ENCODE data around the gene GPRC5D.

The GPRC5D gene

DNA sequence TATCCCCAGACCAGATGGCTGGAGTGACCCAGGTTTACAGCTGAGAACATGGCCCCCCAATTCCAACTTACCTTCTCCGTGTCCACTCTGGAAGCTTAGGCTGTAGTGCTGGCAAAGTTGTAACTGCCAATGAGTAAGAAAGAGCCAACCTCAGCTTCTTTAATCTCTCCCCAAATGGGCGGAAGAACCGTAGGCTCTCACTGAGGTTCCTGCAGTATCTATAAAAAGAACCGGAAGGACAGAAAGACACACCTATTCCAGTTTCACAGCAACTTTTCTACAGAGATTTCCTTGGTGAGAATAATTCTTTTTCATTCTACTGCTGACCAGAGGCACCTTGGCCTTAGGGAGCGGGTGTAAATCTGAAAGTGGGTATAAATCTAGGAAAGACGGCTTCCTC, at the start of gene GPRC5D:
Gene GPRC5D (minus strand): TSS at position 135 of the 400 bp plus-strand sequence. CDS start 1,786 bp downstream, outside the sequence.
- no peak for DNase-seq (ENCODE audit: low read depth in 2 of 2)

DNA sequence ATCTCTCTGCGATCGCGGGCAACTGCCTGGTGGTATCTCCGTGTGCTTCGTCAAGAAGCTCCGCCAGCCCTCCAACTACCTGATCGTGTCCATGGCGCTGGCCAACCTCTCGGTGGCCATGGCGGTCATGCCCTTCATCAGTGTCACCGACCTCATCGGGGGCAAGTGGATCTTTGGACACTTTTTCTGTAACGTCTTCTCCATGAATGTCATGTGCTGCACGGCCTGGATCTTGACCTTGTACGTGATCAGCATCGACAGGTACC, 49.7 kb upstream of the GPRC5D start:
- no peak for DNase-seq (ENCODE audit: low read depth in 2 of 2)

DNA sequence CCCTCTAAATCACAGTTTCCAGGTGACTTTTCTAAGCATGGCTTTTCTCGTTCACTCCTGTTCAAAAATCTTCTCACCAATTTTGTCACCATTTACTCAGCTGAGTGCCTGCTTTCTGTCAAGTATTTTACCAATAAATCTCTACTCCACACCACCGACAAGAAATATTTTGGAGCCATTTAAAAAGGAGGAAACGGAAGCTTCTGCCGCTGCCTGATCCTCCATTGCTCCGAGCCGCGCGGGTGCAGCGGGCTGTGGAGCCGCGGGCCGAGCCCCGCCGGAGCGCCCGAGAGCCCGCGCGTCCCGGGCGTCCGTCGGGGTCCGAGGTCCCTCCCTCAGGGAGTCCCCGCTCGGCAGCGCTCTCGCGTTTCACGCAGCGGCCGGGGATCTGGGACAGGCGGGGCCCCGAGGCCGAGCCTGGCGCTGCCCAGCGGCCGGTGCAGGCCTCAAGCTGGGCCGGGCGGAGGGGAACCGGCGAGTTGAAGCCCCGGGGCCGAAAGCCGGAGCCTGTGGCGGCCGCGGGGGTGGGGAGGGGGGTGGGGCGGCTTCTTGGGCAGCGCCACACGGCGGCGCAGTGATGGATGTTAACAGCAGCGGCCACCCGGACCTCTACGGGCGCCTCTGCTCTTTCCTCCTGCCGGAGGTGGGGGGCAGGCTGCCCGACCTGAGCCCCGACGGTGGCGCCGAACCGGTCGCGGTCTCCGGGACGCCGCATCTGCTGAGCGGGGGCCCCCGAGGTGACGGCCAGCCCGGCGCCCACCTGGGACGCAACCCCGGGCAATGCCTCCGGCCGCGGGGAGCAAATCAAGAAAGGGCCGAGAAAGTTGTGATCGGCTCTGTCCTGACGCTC, 49.2 kb upstream of the GPRC5D start:
- peak in 1 of 2 donors; percentile 9 for DNase-seq (ENCODE audit: low read depth in 2 of 2)

DNA sequence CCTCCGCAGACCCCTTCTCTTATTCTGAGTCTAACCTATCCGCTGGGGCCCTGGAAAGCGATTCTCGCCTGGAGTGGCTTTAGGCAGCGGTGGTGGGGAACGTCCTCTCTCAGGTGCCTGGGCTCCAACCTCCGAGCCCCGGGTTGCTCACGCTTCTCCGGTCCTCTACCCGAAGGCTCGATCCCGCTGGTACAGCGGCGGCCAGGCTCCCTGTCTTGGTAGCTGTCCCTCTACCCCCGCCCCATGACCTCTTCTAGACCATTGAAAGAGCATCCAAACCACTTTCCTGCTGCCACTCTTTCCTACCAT, 48.6 kb upstream of the GPRC5D start:
- peak in 1 of 2 donors; percentile 8 for DNase-seq (ENCODE audit: low read depth in 2 of 2)

DNA sequence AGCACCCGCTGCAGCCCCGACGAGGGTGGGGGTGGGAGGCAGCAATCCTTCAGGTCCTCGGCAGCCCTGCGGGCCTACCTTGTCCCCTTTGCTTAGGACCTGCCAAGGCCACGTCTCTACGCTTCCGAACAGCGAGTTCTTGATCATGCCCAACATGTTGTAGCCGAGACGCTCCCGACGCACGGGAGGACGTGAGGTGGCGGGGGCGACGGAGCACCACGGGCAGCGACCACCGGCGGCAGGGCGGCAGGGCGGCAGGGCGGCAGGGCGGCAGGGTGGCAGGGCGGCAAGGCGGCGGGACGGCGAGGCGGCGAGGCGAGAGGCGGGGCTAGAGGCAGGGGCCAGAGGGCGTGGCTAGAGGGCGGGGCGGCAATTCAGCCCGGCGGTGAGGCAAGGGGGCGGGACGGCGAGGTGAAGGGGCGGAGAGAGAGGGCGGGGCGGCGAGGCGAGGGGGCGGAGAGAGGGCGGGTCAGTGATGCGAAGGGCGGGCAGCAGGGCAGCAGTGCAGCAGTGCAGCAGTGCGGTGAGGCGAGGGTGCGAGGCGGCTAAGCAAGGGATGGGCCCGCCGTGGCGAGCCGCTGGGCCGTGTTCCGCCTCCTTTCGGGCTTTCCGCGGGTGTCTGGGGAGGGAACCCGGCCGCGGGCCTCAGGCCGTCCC, 48.1 kb upstream of the GPRC5D start, which contains the start of gene HEBP1:
Gene HEBP1 (minus strand): TSS at position 307 of the 657 bp plus-strand sequence. CDS start 151 bp downstream, at position 156.
- peak; percentile 97 for DNase-seq (ENCODE audit: low read depth in 2 of 2)

DNA sequence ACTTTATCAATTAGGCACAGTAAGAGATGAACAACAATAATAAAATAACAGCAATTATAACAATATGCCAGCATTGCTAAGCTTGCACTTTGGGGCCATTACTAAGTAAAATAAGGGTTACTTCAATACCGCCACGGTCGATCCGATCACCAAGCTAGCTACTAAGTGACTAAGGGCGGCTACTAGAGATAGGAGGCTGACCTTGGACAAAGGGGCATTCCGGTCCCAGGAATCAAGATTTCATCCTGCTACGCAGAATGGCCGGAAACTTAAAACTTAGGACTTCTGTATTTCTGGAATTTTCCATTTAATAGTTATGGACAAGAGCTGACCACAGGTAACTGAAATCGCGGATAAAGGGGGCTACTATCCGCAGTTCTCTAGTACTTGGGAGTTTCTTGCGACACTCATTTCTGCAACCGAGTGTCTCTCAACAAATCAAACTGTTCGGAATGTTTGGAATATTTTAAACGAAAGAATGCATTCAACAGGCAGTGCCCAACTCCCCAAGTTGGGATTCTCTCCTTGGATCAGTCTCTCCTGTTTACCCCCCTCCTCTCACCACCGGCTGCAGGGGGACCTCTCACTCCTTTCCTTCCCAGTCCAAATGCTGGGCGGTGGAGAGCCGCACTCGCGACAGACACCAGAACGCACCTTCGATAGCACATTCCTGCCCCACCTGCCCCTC, 47.4 kb upstream of the GPRC5D start:
- DNase-seq (ENCODE audit: low read depth in 2 of 2), result no peak

DNA sequence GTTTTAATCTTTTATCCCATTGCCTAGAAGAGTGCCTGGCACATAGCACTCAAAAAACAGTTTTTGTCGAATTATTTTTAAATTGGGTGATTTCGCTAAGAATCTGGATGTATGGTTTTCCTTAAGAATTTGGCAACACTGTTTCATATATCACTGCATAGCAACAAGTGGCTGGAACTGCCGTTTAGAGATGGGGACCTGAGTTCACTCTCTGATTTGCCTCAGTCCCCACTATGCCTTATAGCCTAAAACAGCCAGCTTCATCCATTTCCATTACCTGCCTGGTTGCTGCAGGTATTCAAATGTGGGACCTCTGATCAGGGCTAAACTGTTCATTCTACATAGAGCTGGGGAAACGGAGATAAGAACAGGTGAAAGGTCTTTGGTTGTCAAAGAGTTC, 46.3 kb upstream of the GPRC5D start:
- DNase-seq (ENCODE audit: low read depth in 2 of 2), result no peak

DNA sequence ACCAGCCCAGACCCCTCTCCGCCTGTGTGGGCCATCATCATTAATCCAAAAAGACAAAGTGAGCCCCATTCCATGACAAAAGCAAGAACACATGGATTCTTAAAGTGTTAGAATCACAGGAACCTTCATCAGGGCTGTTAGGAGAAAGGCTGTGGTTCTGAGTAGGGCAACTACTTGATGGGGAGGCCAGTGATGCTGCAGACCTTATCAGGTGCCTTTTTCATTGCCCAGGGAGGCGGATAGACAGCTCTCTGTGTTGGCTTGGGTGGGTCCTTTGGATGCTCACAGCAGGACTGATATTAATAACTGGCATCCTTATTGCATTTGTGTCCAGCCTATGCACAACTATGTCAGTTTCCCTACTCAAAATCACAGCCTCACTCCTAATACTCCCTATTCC, 45.8 kb upstream of the GPRC5D start:
- no peak for DNase-seq (ENCODE audit: low read depth in 2 of 2)

DNA sequence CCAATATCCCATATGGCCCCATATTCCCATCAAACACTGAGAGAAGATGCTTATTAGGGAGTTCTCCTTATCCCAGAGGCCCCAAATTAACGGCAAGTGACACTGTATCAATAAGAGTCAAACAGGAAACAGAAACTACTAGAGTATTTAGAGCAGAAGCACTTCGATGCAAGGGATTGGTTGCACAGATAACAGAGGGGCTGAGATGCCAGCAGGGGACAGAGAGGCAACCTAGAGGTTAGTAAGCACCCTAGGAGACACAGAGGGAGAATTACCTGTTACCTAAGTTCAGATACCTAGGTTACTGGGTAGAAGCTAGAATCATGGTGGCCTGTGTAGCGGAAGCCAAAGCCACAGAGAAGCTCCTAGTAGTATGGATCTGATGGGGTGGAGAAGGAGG, 45.2 kb upstream of the GPRC5D start:
- DNase-seq (ENCODE audit: low read depth in 2 of 2), result no peak

DNA sequence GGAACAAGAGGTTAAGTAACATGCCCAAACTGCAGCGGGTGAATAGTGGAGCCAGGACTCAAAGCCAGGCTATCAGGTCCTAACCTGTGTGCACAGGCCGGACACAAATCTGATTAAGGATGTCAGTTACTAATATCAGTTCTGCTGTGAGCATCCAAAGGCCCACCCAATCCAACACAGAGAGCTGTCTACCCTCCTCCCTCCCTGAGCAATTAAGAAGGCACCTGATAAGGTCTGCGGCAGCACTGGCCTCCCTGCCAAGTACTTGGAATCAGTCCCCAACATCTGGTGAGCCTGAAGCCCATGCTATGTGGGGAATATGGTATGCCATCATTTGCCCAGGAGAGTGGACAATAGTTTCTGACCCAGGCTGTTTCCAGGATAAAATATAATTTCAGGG, 44.2 kb upstream of the GPRC5D start:
- no peak for DNase-seq (ENCODE audit: low read depth in 2 of 2)

DNA sequence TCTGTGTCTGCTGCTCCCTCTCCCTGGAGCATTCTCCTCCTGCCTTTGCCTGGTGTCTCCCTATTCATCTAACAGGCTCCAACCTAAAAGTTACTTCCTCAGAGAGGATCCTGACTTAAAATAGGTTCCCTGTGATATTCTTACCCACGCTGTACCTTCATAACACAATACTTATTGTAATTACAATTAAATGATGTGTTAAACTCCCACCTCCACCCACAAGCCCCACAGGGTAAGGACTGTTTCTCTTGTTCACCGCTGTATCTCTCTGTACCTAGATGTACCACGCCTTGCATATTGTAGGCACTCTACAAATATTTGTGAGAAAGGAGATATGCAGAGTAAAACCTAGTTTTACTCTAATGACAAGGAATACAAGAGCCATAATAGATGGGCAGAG, 43.1 kb upstream of the GPRC5D start:
- DNase-seq (ENCODE audit: low read depth in 2 of 2), result no peak

DNA sequence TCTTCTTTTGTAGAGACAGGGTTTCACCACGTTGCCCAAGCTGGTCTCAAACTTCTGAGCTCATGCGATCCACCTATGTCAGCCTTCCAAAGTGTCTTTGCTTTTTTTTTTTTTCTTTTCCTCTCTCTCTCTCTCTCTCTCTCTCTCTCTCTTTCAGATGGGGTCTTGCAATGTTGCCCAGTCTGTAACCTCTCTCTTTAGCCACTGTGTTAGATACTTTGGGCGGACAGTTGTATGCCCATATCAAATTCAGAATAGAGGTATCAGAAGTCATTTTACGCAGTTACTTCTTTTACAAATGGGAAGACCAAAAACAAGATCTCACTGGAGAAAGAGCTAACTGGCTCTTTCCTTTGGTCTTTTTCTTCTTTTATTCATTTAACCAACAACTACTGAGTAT, 41.4 kb upstream of the GPRC5D start:
- DNase-seq (ENCODE audit: low read depth in 2 of 2), result no peak

DNA sequence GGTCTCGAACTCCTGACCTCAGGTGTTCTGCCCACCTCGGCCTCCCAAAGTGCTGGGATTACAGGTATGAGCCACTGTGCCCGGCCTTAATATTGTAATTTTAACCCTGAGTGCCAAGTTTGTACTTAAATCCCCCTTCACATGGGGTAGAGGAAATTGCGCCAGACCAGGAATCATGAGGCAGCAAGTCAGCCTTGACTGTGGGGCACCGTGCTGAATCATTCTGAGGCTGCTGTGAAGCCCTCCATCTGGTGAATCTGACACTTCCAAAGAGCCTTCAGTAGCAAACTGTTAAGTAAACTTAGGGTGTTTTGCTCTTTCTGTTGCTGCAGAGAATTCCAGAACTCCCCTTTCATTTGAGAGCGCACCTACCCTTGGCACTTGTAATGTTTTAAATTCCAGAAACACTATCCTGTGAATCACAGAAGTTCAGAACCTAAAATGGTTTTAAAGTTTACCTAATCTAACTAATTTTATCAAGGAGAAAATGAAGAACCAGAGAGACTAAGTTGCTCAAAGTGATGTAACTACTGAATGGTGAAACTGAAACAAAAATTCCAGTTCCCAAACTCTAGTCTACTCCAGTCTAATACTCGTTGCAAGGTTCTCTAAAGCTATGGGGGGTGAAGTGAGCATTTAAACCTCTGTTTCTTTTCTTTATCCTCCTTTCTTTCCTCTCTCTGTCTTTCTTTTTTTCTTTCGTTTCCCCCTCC, 40.6 kb upstream of the GPRC5D start:
- DNase-seq (ENCODE audit: low read depth in 2 of 2), result no peak

DNA sequence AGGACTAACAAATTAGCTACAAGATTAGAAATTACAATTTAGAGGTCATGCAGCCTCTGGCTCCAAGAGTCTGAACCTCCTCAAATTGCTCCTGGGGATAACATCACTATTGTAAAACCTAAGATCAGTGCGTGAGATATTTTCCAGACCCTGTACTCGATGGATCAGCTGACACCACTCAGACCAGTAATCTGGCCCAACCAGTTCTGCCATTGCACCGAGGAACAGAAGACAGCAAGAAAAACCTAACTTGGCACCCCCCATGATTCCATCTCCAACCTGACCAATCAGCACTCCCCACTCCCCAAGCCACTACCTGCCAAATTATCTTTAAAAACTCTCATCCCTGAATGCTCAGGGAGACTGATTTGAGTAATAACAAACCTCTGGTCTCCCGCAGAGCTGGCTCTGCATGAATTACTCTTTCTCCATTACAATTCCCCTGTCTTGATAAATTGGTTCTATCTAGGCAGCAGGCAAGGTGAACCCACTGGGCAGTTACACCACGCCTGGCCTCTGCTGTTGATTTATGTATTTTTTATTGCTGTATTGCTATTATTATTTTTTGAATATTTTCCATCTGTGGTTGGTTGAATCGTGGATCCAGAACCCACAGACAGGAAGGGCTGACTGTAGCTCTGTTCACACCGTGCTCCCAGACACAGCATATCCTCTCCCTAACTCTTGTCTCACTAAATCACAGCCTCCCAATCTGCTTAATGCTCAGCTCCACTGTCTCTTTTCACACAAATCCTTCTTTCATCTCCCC, 38.9 kb upstream of the GPRC5D start:
- DNase-seq (ENCODE audit: low read depth in 2 of 2), result no peak

DNA sequence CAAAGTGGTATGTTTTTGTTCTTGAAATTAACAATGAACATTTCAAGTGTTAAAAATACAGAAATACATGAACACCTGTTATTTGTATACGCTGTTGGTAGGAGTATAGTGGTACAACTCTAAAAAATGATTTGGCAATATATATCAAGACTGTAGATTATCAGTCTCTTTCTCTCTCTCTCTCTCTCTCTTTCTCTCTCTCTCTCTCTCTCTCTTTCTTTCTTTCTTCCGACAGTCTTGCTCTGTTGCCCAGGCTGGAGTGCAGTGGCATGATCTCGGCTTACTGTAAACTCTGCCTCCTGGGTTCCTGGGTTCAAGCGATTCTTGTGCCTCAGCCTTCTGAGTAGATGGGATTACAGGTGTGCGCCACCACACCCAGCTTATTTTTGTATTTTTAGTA, 35.5 kb upstream of the GPRC5D start:
- DNase-seq (ENCODE audit: low read depth in 2 of 2), result no peak

DNA sequence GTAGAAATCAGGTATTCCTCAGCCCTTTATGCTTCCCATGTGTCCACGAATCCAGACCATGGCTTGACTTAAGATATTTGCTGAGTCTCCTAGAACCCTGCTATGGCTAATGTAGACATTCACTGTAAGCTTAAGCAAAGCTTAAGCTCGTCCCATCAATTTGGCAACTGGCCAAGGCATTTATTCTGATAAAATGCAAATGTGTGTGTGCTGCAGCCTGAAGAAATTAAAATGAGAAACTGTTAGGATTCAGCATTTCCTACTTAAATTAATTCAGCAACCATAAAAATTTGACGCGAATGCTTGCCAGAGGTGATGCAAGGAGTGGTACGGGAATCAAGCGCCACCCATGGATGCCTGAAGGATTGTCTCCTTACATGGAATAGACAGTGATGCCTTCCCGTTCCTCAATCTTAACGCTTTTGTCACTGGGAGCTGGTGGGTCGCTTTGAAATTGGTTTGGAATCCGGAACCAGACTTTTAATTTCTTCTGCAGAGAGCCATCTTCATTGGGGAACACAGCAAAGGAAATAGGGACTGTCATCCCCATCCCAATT, 34.9 kb upstream of the GPRC5D start:
- DNase-seq (ENCODE audit: low read depth in 2 of 2), result no peak

DNA sequence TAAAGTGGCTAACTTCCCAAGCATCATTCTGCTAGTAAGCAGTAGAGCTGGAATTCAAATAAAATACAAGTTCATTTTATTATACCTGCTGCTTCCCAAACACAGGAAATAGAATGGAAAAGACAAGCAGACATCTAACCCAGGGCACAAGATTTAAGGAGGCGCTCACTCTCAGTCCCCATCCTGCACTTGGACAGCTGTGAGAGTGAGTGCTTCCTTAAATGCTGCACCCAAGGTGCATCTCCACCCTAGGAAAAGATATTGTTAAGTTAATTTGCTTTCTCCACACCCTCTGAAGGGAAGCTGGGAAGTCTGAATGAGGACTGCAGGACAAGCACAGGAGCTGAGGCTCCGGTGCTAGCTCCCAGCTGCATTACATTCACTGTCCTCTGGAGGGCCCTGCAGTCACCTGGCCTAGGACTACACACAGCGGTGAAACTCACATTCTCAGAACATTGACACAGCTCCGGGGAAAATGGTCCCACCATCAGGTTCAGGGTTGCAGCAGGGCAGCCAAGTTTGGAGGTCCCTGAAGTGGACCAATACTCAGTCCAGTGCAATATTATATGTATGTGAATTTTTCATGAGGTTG, 33.9 kb upstream of the GPRC5D start:
- no peak for DNase-seq (ENCODE audit: low read depth in 2 of 2)

DNA sequence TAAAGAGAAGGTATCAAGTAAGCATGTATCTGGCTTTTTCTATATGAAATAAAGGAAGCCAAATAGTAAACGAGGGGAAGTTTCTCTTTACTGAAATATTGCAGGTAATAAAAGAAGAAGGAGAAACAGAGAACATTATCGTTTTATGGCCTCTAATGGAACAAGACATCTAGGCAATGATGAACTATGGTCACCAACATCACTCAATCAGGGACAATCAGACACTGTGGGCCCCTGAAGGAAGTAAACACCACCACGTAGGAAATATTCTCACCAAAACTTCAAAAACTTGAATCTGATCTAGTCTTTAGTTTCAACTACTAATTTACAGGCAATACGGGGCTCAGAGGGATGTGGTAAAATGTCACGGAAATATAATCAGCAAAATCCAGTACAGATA, 32.2 kb upstream of the GPRC5D start:
- no peak for DNase-seq (ENCODE audit: low read depth in 2 of 2)

DNA sequence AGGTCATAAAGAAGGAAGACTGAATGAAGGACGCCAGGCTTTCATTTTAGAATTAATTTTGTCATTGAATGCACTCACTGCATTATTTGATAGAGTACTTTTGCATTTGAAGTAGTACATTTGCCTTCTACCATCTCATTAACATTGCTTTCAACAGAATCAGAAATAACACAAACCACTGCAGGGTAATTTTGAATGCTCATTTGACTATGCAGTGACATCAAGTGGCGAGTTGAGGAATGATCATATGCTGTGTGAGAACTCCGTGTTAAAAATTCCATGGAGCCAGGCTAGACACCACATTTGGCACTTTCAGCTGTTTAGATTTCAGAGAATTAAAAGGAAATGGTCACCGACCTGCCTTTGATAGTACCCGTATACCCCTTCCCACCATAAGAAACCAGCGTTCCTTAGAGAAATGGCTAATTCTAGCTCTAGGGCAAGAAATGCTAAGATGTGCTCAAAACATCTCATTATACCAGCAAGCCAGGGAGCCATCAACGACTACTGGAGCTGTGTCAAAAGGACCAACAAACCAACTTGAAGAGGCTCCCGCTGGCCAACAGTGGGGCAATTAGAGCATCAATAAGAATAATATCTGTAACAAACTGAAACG, 31.6 kb upstream of the GPRC5D start:
- DNase-seq (ENCODE audit: low read depth in 2 of 2), result no peak

DNA sequence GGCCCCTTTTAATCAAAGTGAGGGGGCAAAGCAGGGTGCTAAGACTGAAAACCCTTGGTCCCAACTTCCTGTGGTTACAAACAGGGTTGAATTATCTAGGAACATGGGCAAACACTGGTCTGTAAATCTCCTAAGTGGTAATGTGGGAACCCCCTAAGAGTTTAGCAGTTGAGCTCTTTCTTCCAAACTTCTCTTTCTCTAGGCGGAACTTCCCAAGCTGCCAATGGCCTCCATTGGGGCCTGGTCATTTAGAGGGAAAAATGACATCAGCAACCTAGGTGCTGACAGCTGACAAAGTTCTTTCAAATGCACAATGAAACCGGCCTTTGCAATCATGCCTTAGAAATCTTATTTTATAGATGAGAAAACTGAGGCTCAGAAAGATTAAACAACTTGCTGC, 30.4 kb upstream of the GPRC5D start:
- DNase-seq (ENCODE audit: low read depth in 2 of 2), result no peak

Measured in activated CD4-positive, alpha-beta T cell treated with anti-CD3 and anti-CD28 coated beads for 24 hours (primary cell).